SK-N-SH treated with all-trans-retinoic acid at 6 μM for 48 hours (cell line): ENCODE data around the gene GNA14.

ENCODE experiments used
- ARNTL ChIP-seq: fragments of 450-650 bp; formaldehyde crosslinking; IDR thresholded peaks from 2 replicates; pipeline ENCODE4 v1.5.0; 2020; ENCODE audit warnings: low read depth, mild to moderate bottlenecking, moderate library complexity, borderline replicate concordance
- ESRRG ChIP-seq: fragments of 250-450 bp; sonication (Bioruptor Pico); IDR thresholded peaks from 2 replicates; pipeline ENCODE4 v1.6.1; 2021; ENCODE audit warnings: mild to moderate bottlenecking
- PATZ1 ChIP-seq: fragments of 250-450 bp; sonication (Bioruptor Pico); IDR thresholded peaks from 2 replicates; pipeline ENCODE4 v1.8.0; 2020; ENCODE audit warnings: mild to moderate bottlenecking, moderate library complexity, borderline replicate concordance
- RARB ChIP-seq: fragments of 250-450 bp; sonication (Bioruptor Pico); IDR thresholded peaks from 2 replicates; pipeline ENCODE4 v1.8.0; 2021; ENCODE audit warnings: mild to moderate bottlenecking, moderate library complexity
- SNAI2 ChIP-seq: fragments of 250-450 bp; sonication (Bioruptor Pico); IDR thresholded peaks from 2 replicates; pipeline ENCODE4 v1.5.0; 2020; ENCODE audit warnings: mild to moderate bottlenecking, moderate library complexity
- ZFP30 ChIP-seq: fragments of 450-650 bp; formaldehyde crosslinking; IDR thresholded peaks from 2 replicates; pipeline ENCODE4 v1.5.0; 2022; ENCODE audit warnings: mild to moderate bottlenecking, moderate library complexity
- ZNF8 ChIP-seq: fragments of 450-650 bp; formaldehyde crosslinking; IDR thresholded peaks from 2 replicates; pipeline ENCODE4 v1.5.0; 2020; ENCODE audit warnings: mild to moderate bottlenecking, moderate library complexity

- no peak for TF ChIP-seq SNAI2 (CRISPR knock-in tag)
- no peak for TF ChIP-seq ZNF8 (CRISPR knock-in tag)
- no peak for TF ChIP-seq ESRRG
- TF ChIP-seq ZFP30 (CRISPR knock-in tag): no peak
- no peak for TF ChIP-seq RARB (CRISPR knock-in tag)
- no peak for TF ChIP-seq PATZ1 (CRISPR knock-in tag)
- no peak for TF ChIP-seq ARNTL (CRISPR knock-in tag)
These were observed 47.3 kb downstream of the GNA14 start for GRCh38 chr9:77600810-77601209.
